A549 (cell line): ENCODE results near the gene NUDT21. TPM values are rescaled to one million over a fixed set of nuclear protein-coding genes. Genes with fewer than 3 reads are reported as not detected.

Experiments
- ATAC-seq, 2 experiments: fragments of 200-7000 bp in 1 of 2; fragments of >200 bp in 1 of 2; cut with Nextera tagmentation in 1 of 2; cut with Tn5 transposase in 1 of 2; 3 replicates each; pipeline versions ENCODE4 v1.8.0 to v1.9.1; 2018 to 2020; ENCODE audit warnings: mild to moderate bottlenecking in 1 of 2, moderate library complexity in 1 of 2
- CTCF ChIA-PET: fragments of 300-600 bp; sonication (Branson Sonifier 250); formaldehyde crosslinking; extraction: SDS; loops from one replicate; lab custom pipeline; 2021; ENCODE audit warnings: antibody characterized with exemption, inconsistent platforms; lab: Yijun Ruan, JAX
- POLR2A ChIA-PET: fragments of 350-600 bp; formaldehyde crosslinking; extraction: SDS; loops from one replicate; lab custom pipeline; 2021; ENCODE audit warnings: antibody characterized with exemption, inconsistent platforms; lab: Yijun Ruan, JAX
- DNase-seq, 2 experiments: peaks; one replicate each; pipeline versions ENCODE4 v3.0.0 to v3.0.0-alpha.2; 2011 to 2016; ENCODE audit warnings: low read depth in 1 of 2, low spot score in 1 of 2
- FAIRE-seq: peaks from 2 replicates; lab custom pipeline; 2011; peaks lifted over from hg19 to GRCh38; lab: Jason Lieb, UNC
- H3K27ac ChIP-seq, 2 experiments: fragments of >200 bp; sonication (Bioruptor Twin); formaldehyde crosslinking; 3 replicates each; pipeline ENCODE4 v1.5.1; 2016 to 2017
- H3K4me1 ChIP-seq: fragments of >200 bp; sonication (Bioruptor Twin); formaldehyde crosslinking; 3 replicates; pipeline ENCODE4 v1.6.1; 2016
- H3K4me2 ChIP-seq: fragments of >200 bp; sonication (Bioruptor Twin); formaldehyde crosslinking; 3 replicates; pipeline ENCODE4 v1.6.1; 2016
- H3K4me3 ChIP-seq: fragments of >200 bp; sonication (Bioruptor Twin); formaldehyde crosslinking; 3 replicates; pipeline ENCODE4 v1.5.1; 2016
- H3K9me3 ChIP-seq: fragments of >200 bp; sonication (Bioruptor Twin); formaldehyde crosslinking; 3 replicates; pipeline ENCODE4 v1.6.1; 2016
- EHMT2 ChIP-seq: fragments of 200-600 bp; sonication (generic); IDR thresholded peaks from 2 replicates; pipeline ENCODE4 v1.6.1; 2016; ENCODE audit warnings: antibody characterized with exemption, low read depth, mild to moderate bottlenecking, moderate library complexity
- HEYL ChIP-seq: fragments of 250-450 bp; sonication (Bioruptor Pico); IDR thresholded peaks from 2 replicates; pipeline ENCODE4 v1.8.0; 2021; ENCODE audit warnings: mild to moderate bottlenecking, moderate library complexity
- HMGXB4 ChIP-seq: fragments of 250-450 bp; sonication (Bioruptor Pico); IDR thresholded peaks from 2 replicates; pipeline ENCODE4 v1.5.0; 2021; ENCODE audit warnings: mild to moderate bottlenecking, moderate library complexity, borderline replicate concordance
- HOXA7 ChIP-seq: fragments of 250-450 bp; sonication (Bioruptor Pico); IDR thresholded peaks from 2 replicates; pipeline ENCODE4 v1.5.0; 2020; ENCODE audit warnings: mild to moderate bottlenecking, moderate library complexity
- JUNB ChIP-seq: fragments of >200 bp; sonication (Bioruptor Twin); formaldehyde crosslinking; IDR thresholded peaks from 2 replicates; pipeline ENCODE4 v1.6.1; 2016
- KDM1A ChIP-seq: fragments of 200-600 bp; sonication (generic); IDR thresholded peaks from 2 replicates; pipeline ENCODE4 v1.6.1; 2016; ENCODE audit warnings: low read depth, mild to moderate bottlenecking
- KDM5A ChIP-seq: fragments of 200-600 bp; sonication (generic); IDR thresholded peaks from 2 replicates; pipeline ENCODE4 v1.6.1; 2016; ENCODE audit warnings: antibody characterized with exemption, mild to moderate bottlenecking
- MAFK ChIP-seq: fragments of 450-650 bp; IDR thresholded peaks from 2 replicates; pipeline ENCODE4 v1.6.1; 2014; ENCODE audit not compliant: partially characterized antibody
- NR3C1 ChIP-seq: fragments of >200 bp; sonication (Bioruptor Twin); formaldehyde crosslinking; IDR thresholded peaks from 3 replicates; pipeline ENCODE4 v1.6.1; 2017
- PBX3 ChIP-seq: IDR thresholded peaks from 2 replicates; pipeline ENCODE4 v1.6.1; 2012
- POLR2A ChIP-seq: IDR thresholded peaks from 2 replicates; pipeline ENCODE4 v1.6.1; 2012; ENCODE audit warnings: mild to moderate bottlenecking, low read length
- RAD21 ChIP-seq, 2 experiments: fragments of >200 bp in 1 of 2; sonication (Bioruptor Twin) in 1 of 2; formaldehyde crosslinking in 1 of 2; IDR thresholded peaks in 1 of 2; conservative IDR thresholded peaks in 1 of 2; 2 replicates in 1 of 2; 3 replicates in 1 of 2; pipeline ENCODE4 v1.6.1; 2012 to 2018; ENCODE audit warnings: inconsistent platforms in 1 of 2
- RCOR1 ChIP-seq: fragments of 150-350 bp; IDR thresholded peaks from 2 replicates; pipeline ENCODE4 v1.6.1; 2014; ENCODE audit warnings: antibody characterized with exemption, low read length, low read depth
- RFX5 ChIP-seq: fragments of 450-650 bp; IDR thresholded peaks from 2 replicates; pipeline ENCODE4 v1.7.1; 2014; ENCODE audit warnings: antibody characterized with exemption, mild to moderate bottlenecking, moderate library complexity
- SREBF2 ChIP-seq: fragments of 450-650 bp; IDR thresholded peaks from 2 replicates; pipeline ENCODE4 v1.6.1; 2014; ENCODE audit warnings: mild to moderate bottlenecking, moderate library complexity
- WGBS: methylation state at CpG from one replicate; pipeline ENCODE4 v1.1.6; 2017; ENCODE audit errors: missing lambda C conversion rate; 5-methylcytosine and 5-hydroxymethylcytosine counted together
- polyA plus RNA-seq, 4 experiments: library from polyadenylated mRNA; depleted of rRNA in 3 of 4; stranded (reverse); fragments of >200 nt; fragmentation: RNase III in 1 of 4; extraction: RNeasy Plus Mini Kit Qiagen cat#74134 plus additional on column Dnase treatment in 1 of 4; gene quantifications; 2 replicates in 3 of 4; 3 replicates in 1 of 4; pipeline ENCODE4 v1.2.3, GENCODE V29; 2011 to 2017
- TF ChIP-seq, protein P1 (sequence below): fragments of >200 bp; sonication (Bioruptor Twin); formaldehyde crosslinking; IDR thresholded peaks from 3 replicates; pipeline ENCODE4 v1.5.1; 2016
- TF ChIP-seq, protein P2 (sequence below): fragments of 150-350 bp; IDR thresholded peaks from 2 replicates; pipeline ENCODE4 v1.6.1; 2014; ENCODE audit warnings: low read depth, mild to moderate bottlenecking, low read length

NUDT21 gene
- polyA plus RNA-seq, 2 of the 4 experiments (the other 2 are of a cell fraction): 58.7 to 153 TPM

GRCh38 chr16:56480776-56481467 lies 29.8 kb upstream of the NUDT21 start:
- TF ChIP-seq RFX5 (no peak), NR3C1 (no peak), HMGXB4 (CRISPR knock-in tag) (no peak)
- 82% methylated on average over 7 of the region's 7 CpGs for WGBS
- DNase-seq (no peak), ATAC-seq (no peak), FAIRE-seq (no peak)
- H3K9me3 ChIP-seq: no peaks in the 10 kb centered on the region
- ChIA-PET CTCF (interaction anchor here (0.8 kb wide), 1 partner anchor 21 kb away, joined by 6 read pairs; no protein-coding TSS in a partner anchor), POLR2A (no interaction called here)
- no peak overlapping the region for H3K4me3 ChIP-seq
- H3K4me1 ChIP-seq: peaks cover 13% of the 10 kb centered on the region; the same call in 2 of the 3 replicates
- H3K27ac ChIP-seq: no peak overlapping the region
- no peak overlapping the region for H3K4me2 ChIP-seq

DNA sequence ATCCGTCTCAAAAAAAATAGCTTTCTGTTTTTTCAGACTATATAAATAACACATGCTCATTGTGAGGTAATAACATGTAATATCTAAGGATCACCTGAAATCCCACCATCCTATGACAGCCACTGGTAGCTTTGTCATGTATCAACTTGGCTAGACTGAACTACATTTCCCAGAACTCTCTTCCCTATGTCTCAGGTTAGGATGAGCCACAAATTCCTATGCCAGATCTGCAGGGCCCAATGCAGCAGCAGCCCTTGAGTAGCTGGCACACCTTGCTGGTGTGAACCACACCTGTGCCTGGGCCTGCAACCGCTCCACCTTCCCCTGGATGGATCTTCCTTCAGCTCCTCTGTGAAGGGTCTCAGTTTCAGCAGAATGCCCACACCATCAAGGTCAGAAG lies 28.3 kb upstream of the NUDT21 start:
- ChIA-PET POLR2A (interaction anchor here (0.5 kb wide), 1 partner anchor 178 kb away, joined by 6 read pairs; no protein-coding TSS in a partner anchor), CTCF (interaction anchor here (1.1 to 1.5 kb wide), 2 partner anchors 11 to 121 kb away, joined by 3 to 4 read pairs; no protein-coding TSS in a partner anchor)
- TF ChIP-seq KDM5A: no peak
- TF ChIP-seq SREBF2: no peak
- TF ChIP-seq, protein P1, sequence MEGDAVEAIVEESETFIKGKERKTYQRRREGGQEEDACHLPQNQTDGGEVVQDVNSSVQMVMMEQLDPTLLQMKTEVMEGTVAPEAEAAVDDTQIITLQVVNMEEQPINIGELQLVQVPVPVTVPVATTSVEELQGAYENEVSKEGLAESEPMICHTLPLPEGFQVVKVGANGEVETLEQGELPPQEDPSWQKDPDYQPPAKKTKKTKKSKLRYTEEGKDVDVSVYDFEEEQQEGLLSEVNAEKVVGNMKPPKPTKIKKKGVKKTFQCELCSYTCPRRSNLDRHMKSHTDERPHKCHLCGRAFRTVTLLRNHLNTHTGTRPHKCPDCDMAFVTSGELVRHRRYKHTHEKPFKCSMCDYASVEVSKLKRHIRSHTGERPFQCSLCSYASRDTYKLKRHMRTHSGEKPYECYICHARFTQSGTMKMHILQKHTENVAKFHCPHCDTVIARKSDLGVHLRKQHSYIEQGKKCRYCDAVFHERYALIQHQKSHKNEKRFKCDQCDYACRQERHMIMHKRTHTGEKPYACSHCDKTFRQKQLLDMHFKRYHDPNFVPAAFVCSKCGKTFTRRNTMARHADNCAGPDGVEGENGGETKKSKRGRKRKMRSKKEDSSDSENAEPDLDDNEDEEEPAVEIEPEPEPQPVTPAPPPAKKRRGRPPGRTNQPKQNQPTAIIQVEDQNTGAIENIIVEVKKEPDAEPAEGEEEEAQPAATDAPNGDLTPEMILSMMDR: no peak
- no peak for TF ChIP-seq HEYL (CRISPR knock-in tag)
- no peak for TF ChIP-seq POLR2A
- no peak for TF ChIP-seq PBX3
- TF ChIP-seq, protein P2, sequence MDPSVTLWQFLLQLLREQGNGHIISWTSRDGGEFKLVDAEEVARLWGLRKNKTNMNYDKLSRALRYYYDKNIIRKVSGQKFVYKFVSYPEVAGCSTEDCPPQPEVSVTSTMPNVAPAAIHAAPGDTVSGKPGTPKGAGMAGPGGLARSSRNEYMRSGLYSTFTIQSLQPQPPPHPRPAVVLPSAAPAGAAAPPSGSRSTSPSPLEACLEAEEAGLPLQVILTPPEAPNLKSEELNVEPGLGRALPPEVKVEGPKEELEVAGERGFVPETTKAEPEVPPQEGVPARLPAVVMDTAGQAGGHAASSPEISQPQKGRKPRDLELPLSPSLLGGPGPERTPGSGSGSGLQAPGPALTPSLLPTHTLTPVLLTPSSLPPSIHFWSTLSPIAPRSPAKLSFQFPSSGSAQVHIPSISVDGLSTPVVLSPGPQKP: no peak
- TF ChIP-seq MAFK: no peak
- no peak for TF ChIP-seq RAD21 (conservative IDR thresholded peaks at IDR 0.05 in 1 of 2, IDR thresholded peaks at IDR 0.05 in 1 of 2)
- no peak for TF ChIP-seq RCOR1
- TF ChIP-seq JUNB: no peak
- TF ChIP-seq KDM1A: no peak
- TF ChIP-seq HOXA7: no peak
- TF ChIP-seq EHMT2: no peak
- Histone ChIP-seq H3K4me2 (no peak overlapping the region), H3K9me3 (no peaks in the 10 kb centered on the region), H3K4me1 (peaks cover 13% of the 10 kb centered on the region; the same call in 2 of the 3 replicates), H3K27ac (no peak overlapping the region; a peak in 2 of 6 replicates), H3K4me3 (no peak overlapping the region)
- ATAC-seq: no peak
- 97% methylated on average over 2 of the region's 2 CpGs for WGBS
- FAIRE-seq: no peak
- no peak for DNase-seq
